Stimulated activated CD4-positive, alpha-beta T cell treated with anti-CD3 and anti-CD28 coated beads, Interleukin-4, amount 100 ng/mL, for 48 hours (primary cell): Measurements from ENCODE around the gene HAS3.
"Not testable (repeated sequence)": the region's sequence is repeated elsewhere in the genome, so short reads cannot be mapped to it uniquely, and the experiment has no call there.

Experiments used
- DNase-seq, 2 donors: peaks; one replicate each; pipeline ENCODE4 v3.0.0-alpha.2; 2020; ENCODE audit warnings: low read depth in 2 of 2

HAS3 gene

GRCh38 chr16:69143116-69143515 lies 37.7 kb downstream of the HAS3 start:
- no peak for DNase-seq

GRCh38 chr16:69145658-69146057 lies 40.2 kb downstream of the HAS3 start:
- DNase-seq: no peak

DNA sequence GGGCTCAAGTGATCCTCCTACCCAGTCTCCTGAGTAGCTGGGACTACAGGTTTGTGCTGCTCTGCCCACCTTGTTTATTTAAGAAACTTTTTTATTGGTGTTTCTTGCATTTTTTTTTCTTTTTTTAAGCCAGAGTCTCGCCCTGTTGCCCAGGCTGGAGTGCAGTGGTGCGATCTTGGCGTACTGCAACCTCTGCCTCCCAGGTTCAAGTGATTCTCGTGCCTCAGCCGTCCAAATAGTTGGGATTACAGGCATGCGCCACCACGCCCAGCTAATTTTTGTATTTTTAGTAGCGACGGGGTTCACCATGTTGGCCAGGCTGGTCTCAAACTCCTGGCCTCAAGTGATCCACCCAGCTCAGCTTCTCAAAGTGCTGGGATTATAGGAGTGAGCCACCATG lies 44.2 kb downstream of the HAS3 start:
- not testable (repeated sequence) for DNase-seq

GRCh38 chr16:69150146-69150865 lies 44.9 kb downstream of the HAS3 start:
- DNase-seq: peak in 1 of 2 donors; percentile 34

- no peak for DNase-seq
Observed at GRCh38 chr16:69157196-69157595, 51.7 kb downstream of the HAS3 start.

DNA sequence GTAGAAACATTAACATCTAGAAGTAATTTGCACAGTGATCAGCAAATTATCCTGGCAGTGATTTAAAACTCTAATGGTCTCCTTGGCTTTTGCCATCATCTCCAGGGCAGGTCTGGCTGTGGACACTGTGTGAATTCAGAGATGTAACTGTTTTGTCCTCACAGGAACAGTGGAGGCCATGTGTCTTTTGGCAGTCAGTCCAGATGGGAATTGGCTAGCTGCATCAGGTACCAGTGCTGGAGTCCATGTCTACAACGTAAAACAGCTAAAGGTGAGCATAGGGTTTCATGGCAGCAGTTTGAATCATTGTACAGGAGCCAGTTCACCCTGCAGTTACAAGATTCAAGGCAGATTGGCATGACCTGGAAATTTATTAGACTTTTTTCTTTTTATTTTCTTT lies 54.7 kb downstream of the HAS3 start:
- DNase-seq: no peak

GRCh38 chr16:69165584-69165983 lies 60.1 kb downstream of the HAS3 start:
- DNase-seq: no peak

- peak; percentile 59 to 76 for DNase-seq
Observed at GRCh38 chr16:69166221-69166833, 60.9 kb downstream of the HAS3 start.

DNA sequence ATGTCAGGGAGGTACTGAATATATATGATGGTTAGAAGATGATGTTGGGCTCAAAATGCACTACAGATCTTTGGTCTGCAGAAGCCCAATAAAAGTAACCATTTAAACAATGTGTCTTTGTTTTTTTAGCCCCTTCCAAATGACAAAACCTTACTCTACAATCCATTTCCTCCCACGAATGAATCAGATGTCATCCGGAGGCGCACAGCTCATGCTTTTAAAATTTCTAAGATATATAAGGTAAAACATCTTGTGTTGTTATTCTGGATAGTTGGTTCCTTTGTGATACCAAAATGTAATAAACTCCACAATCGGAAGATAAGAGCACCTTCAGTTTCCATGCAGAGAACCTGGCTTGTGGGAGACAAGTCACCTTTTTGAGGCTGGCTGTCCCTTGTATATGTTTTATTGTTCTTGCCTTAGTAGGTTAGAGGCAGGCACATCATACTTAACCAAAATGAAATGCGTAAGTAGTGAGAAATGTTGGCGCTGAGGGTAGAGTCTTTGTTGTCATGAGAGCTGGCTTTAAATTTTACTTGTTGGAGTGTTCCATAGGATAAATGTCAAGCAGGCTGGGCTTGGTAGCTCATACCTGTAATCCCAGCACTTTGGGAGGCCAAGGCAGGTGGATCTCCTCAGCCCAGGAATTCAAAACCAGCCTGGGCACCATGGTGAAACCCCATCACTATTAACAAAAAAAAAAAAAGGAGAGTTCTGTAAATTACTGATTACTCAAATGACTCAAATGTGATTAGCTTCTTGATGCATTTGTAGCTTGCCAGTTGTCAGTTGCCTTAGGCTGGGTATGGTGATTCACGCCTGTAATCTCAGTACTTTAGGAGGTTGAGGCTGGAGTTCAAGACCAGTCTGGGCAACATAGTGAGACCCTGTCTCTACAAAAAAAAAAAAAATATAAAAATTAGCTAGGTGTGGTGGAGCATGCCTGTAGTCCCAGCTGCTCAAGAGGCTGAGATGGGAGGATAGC lies 61.8 kb downstream of the HAS3 start:
- no peak for DNase-seq
